HepG2 (cell line): ENCODE results near the gene KRTAP10-8. TPM values are rescaled to one million over a fixed set of nuclear protein-coding genes. Genes with fewer than 3 reads are reported as not detected.

Experiments
- GATA4 ChIP-seq: sonication (generic); IDR thresholded peaks from 2 replicates; pipeline ENCODE4 v1.6.1; 2016; ENCODE audit warnings: antibody characterized with exemption, low read depth, borderline replicate concordance
- GTF3A ChIP-seq: sonication (generic); formaldehyde crosslinking; conservative IDR thresholded peaks from 2 replicates; pipeline ENCODE4 v1.4.0; 2020; ENCODE audit warnings: mild to moderate bottlenecking, missing genetic modification reagents
- KDM1A ChIP-seq: IDR thresholded peaks from 2 replicates; pipeline ENCODE4 v1.6.1; 2016; ENCODE audit warnings: missing compliant biosample characterization
- LBX2 ChIP-seq: sonication (generic); formaldehyde crosslinking; IDR thresholded peaks from 2 replicates; pipeline ENCODE4 v1.5.0; 2020; ENCODE audit warnings: missing genetic modification reagents, mild to moderate bottlenecking, borderline replicate concordance
- MIER2 ChIP-seq: IDR thresholded peaks from 2 replicates; pipeline ENCODE4 v1.6.1; 2016; ENCODE audit warnings: missing biosample characterization, missing genetic modification reagents
- MYNN ChIP-seq: sonication (generic); formaldehyde crosslinking; IDR thresholded peaks from 2 replicates; pipeline ENCODE4 v1.4.0; 2020; ENCODE audit warnings: mild to moderate bottlenecking, low read depth, missing genetic modification reagents
- NCOR1 ChIP-seq: fragments of 200-600 bp; sonication (generic); IDR thresholded peaks from 2 replicates; pipeline ENCODE4 v1.7.0; 2017; ENCODE audit warnings: antibody characterized with exemption, low read length, borderline replicate concordance
- NFIB ChIP-seq: sonication (generic); formaldehyde crosslinking; IDR thresholded peaks from 2 replicates; pipeline ENCODE4 v1.9.0; 2021; ENCODE audit warnings: missing genetic modification reagents, mild to moderate bottlenecking, borderline replicate concordance
- PTBP1 ChIP-seq: fragments of 200-400 bp; formaldehyde crosslinking; IDR thresholded peaks from 2 replicates; pipeline ENCODE4 v1.6.1; 2018; ENCODE audit warnings: low read length, low read depth; ENCODE audit not compliant: poor library complexity, severe bottlenecking
- SRY ChIP-seq: sonication (generic); formaldehyde crosslinking; IDR thresholded peaks from 2 replicates; pipeline ENCODE4 v1.8.0; 2022; ENCODE audit warnings: mild to moderate bottlenecking, missing genetic modification reagents
- ZBTB2 ChIP-seq: sonication (generic); formaldehyde crosslinking; IDR thresholded peaks from 2 replicates; pipeline ENCODE4 v1.8.0; 2022; ENCODE audit warnings: low read depth, missing genetic modification reagents
- ZMYM4 ChIP-seq: sonication (generic); formaldehyde crosslinking; IDR thresholded peaks from 2 replicates; pipeline ENCODE4 v1.8.1; 2023; ENCODE audit warnings: mild to moderate bottlenecking, missing genetic modification reagents
- ZNF230 ChIP-seq: sonication (generic); formaldehyde crosslinking; IDR thresholded peaks from 2 replicates; pipeline ENCODE4 v1.4.0; 2020; ENCODE audit warnings: mild to moderate bottlenecking, missing genetic modification reagents
- ZNF260 ChIP-seq: sonication (generic); formaldehyde crosslinking; IDR thresholded peaks from 2 replicates; pipeline ENCODE4 v1.4.0; 2020; ENCODE audit warnings: missing genetic modification reagents, low read depth, mild to moderate bottlenecking, borderline replicate concordance
- ZNF264 ChIP-seq: sonication (generic); formaldehyde crosslinking; IDR thresholded peaks from 2 replicates; pipeline ENCODE4 v1.4.0; 2020; ENCODE audit warnings: missing genetic modification reagents
- ZNF326 ChIP-seq: sonication (generic); formaldehyde crosslinking; IDR thresholded peaks from 2 replicates; pipeline ENCODE4 v1.4.0; 2020; ENCODE audit warnings: missing genetic modification reagents, borderline replicate concordance
- ZNF329 ChIP-seq: sonication (generic); formaldehyde crosslinking; IDR thresholded peaks from 2 replicates; pipeline ENCODE4 v1.9.0; 2021; ENCODE audit warnings: low read depth, mild to moderate bottlenecking, missing genetic modification reagents
- ZNF441 ChIP-seq: sonication (generic); formaldehyde crosslinking; IDR thresholded peaks from 2 replicates; pipeline ENCODE4 v1.7.0; 2021; ENCODE audit warnings: missing genetic modification reagents, borderline replicate concordance
- ZNF547 ChIP-seq: sonication (generic); formaldehyde crosslinking; IDR thresholded peaks from 2 replicates; pipeline ENCODE4 v1.5.1; 2020; ENCODE audit warnings: mild to moderate bottlenecking, missing genetic modification reagents
- ZNF782 ChIP-seq: sonication (generic); formaldehyde crosslinking; IDR thresholded peaks from 2 replicates; pipeline ENCODE4 v1.4.0; 2020; ENCODE audit warnings: missing genetic modification reagents, mild to moderate bottlenecking, borderline replicate concordance
- ZNF788 ChIP-seq: sonication (generic); formaldehyde crosslinking; IDR thresholded peaks from 2 replicates; pipeline ENCODE4 v1.5.0; 2020; ENCODE audit warnings: mild to moderate bottlenecking, missing genetic modification reagents, borderline replicate concordance
- ZNF792 ChIP-seq: IDR thresholded peaks from 2 replicates; pipeline ENCODE4 v1.6.1; 2016
- ZZZ3 ChIP-seq: sonication (generic); formaldehyde crosslinking; IDR thresholded peaks from 2 replicates; pipeline ENCODE4 v1.4.0; 2020; ENCODE audit warnings: missing genetic modification reagents, mild to moderate bottlenecking, borderline replicate concordance
- polyA plus RNA-seq, 8 experiments: library from polyadenylated mRNA; depleted of rRNA in 3 of 8; stranded (reverse) in 7 of 8; unstranded in 1 of 8; fragments of >200 nt; fragmentation: Illumina TruSeq in 4 of 8; extraction: Trizol in 4 of 8; gene quantifications; 2 replicates each; pipeline versions ENCODE4 v1.2.1 to v1.2.3, GENCODE V29; 2011 to 2016; ENCODE audit warnings: low read depth in 4 of 8, missing spikeins in 1 of 8, mixed read lengths in 1 of 8; ENCODE audit not compliant: insufficient read depth in 1 of 8
- total RNA-seq, 5 experiments: library from RNA; depleted of rRNA; stranded (reverse); fragments of >200 nt; fragmentation: Illumina TruSeq; extraction: Trizol; gene quantifications; 2 replicates each; pipeline ENCODE4 v1.2.3, GENCODE V29; 2016; ENCODE audit warnings: low read depth in 1 of 5
- TF ChIP-seq, protein P1 (sequence below): sonication (generic); formaldehyde crosslinking; conservative IDR thresholded peaks from 2 replicates; pipeline ENCODE4 v1.8.0; 2022; ENCODE audit warnings: low read depth, missing genetic modification reagents
- TF ChIP-seq, protein P2 (sequence below): sonication (generic); formaldehyde crosslinking; IDR thresholded peaks from 2 replicates; pipeline ENCODE4 v1.8.0; 2022; ENCODE audit warnings: mild to moderate bottlenecking, missing genetic modification reagents; ENCODE audit not compliant: insufficient replicate concordance

Gene KRTAP10-8
- total and polyA plus RNA-seq, 2 of the 13 experiments (the other 11 are each of a cell fraction or from before 2014, with no cell fraction given): not detected

GRCh38 chr21:44593598-44594405, 18.1 kb upstream of the KRTAP10-8 start (continued):
- peak; percentile 61 for TF ChIP-seq MIER2
- 0 out of 2 replicates have a peak, but pooled peaks have one; percentile 45 for TF ChIP-seq ZNF782 (CRISPR knock-in tag)
- TF ChIP-seq, protein P1, sequence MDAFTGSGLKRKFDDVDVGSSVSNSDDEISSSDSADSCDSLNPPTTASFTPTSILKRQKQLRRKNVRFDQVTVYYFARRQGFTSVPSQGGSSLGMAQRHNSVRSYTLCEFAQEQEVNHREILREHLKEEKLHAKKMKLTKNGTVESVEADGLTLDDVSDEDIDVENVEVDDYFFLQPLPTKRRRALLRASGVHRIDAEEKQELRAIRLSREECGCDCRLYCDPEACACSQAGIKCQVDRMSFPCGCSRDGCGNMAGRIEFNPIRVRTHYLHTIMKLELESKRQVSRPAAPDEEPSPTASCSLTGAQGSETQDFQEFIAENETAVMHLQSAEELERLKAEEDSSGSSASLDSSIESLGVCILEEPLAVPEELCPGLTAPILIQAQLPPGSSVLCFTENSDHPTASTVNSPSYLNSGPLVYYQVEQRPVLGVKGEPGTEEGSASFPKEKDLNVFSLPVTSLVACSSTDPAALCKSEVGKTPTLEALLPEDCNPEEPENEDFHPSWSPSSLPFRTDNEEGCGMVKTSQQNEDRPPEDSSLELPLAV (CRISPR knock-in tag): no peak
- TF ChIP-seq ZBTB2 (CRISPR knock-in tag): 0 out of 2 replicates have a peak, but pooled peaks have one; percentile 34
- TF ChIP-seq MYNN (CRISPR knock-in tag): no peak
- TF ChIP-seq LBX2 (CRISPR knock-in tag): no peak; the same call in 1 of the 2 replicates
- no peak for TF ChIP-seq NFIB
- TF ChIP-seq SRY (CRISPR knock-in tag): no peak
- TF ChIP-seq, protein P2, sequence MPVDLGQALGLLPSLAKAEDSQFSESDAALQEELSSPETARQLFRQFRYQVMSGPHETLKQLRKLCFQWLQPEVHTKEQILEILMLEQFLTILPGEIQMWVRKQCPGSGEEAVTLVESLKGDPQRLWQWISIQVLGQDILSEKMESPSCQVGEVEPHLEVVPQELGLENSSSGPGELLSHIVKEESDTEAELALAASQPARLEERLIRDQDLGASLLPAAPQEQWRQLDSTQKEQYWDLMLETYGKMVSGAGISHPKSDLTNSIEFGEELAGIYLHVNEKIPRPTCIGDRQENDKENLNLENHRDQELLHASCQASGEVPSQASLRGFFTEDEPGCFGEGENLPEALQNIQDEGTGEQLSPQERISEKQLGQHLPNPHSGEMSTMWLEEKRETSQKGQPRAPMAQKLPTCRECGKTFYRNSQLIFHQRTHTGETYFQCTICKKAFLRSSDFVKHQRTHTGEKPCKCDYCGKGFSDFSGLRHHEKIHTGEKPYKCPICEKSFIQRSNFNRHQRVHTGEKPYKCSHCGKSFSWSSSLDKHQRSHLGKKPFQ (CRISPR knock-in tag): peak; percentile 62
- TF ChIP-seq ZNF547 (CRISPR knock-in tag): peak; percentile 73
- TF ChIP-seq GATA4: no peak
- TF ChIP-seq ZNF441: 0 out of 2 replicates have a peak, but pooled peaks have one; percentile 40
- TF ChIP-seq ZNF329: no peak
- peak; percentile 86 for TF ChIP-seq ZMYM4 (CRISPR knock-in tag)
- peak; percentile 90 for TF ChIP-seq ZNF788 (CRISPR knock-in tag)
- TF ChIP-seq GTF3A: no peak
- no peak for TF ChIP-seq PTBP1
- TF ChIP-seq ZNF264 (CRISPR knock-in tag): peak; percentile 83
- no peak for TF ChIP-seq ZZZ3 (CRISPR knock-in tag)
- no peak; the same call in 1 of the 2 replicates for TF ChIP-seq NCOR1
- no peak for TF ChIP-seq ZNF230
- TF ChIP-seq ZNF792 (CRISPR knock-in tag): 0 out of 2 replicates have a peak, but pooled peaks have one; percentile 82
- no peak for TF ChIP-seq ZNF260 (CRISPR knock-in tag)
- peak; percentile 65; the same call in 1 of the 2 replicates for TF ChIP-seq KDM1A
- no peak for TF ChIP-seq ZNF326
